Motor neuron (in vitro differentiated cells): Measurements from ENCODE around the gene USP21. TPM values are rescaled to one million over a fixed set of nuclear protein-coding genes. Genes with fewer than 3 reads are reported as not detected.

Source experiments
- ATAC-seq, 8 experiments: fragments of 200-7000 bp; cut with Tn5 transposase; replicated peaks in 6 of 8; 2 replicates each; pipeline ENCODE4 v1.8.0; 2021; ENCODE audit warnings: mild to moderate bottlenecking in 8 of 8, moderate library complexity in 8 of 8
- H3K27ac ChIP-seq, 2 donors: fragments of 250-450 bp; sonication (Bioruptor Pico); 2 replicates each; pipeline ENCODE4 v1.9.0; 2021; ENCODE audit warnings: antibody characterized with exemption in 2 of 2, mild to moderate bottlenecking in 2 of 2, moderate library complexity in 1 of 2
- H3K4me1 ChIP-seq, 2 donors: fragments of 250-450 bp; sonication (Bioruptor Pico); replicated peaks in 1 of 2; 2 replicates each; pipeline ENCODE4 v1.6.1; 2021; ENCODE audit warnings: antibody characterized with exemption in 2 of 2, mild to moderate bottlenecking in 2 of 2, moderate library complexity in 1 of 2
- H3K4me3 ChIP-seq, 5 donors: fragments of 250-450 bp; sonication (Bioruptor Pico); 2 replicates each; pipeline ENCODE4 v1.9.0; 2021; ENCODE audit warnings: antibody characterized with exemption in 5 of 5, mild to moderate bottlenecking in 5 of 5, moderate library complexity in 4 of 5
- WGBS, 10 experiments: fragments of 450-650 bp; shearing (Covaris generic); methylation state at CpG; one replicate each; pipeline ENCODE4 v1.0.0; 2022; 5-methylcytosine and 5-hydroxymethylcytosine counted together
- in situ Hi-C, 9 experiments: fragments of 400-800 bp; cut with MboI; loops; one replicate each; pipeline ENCODE4 v1.15.0; 2021; ENCODE audit warnings: low sequenced_read_pairs in 9 of 9, low pct_unique_long_range_greater_than_20kb in 2 of 9; ENCODE audit not compliant: unreplicated experiment in 9 of 9
- total RNA-seq, 8 experiments: library from RNA; unstranded; fragments of 300-600 nt; gene quantifications; 2 replicates each; pipeline versions ENCODE4 v1.2.3 to v1.2.4, GENCODE V29; 2022

The USP21 gene
- total RNA-seq, 8 experiments from 2014 or later = 11.2 to 30.4 (median 22.8) TPM

DNA sequence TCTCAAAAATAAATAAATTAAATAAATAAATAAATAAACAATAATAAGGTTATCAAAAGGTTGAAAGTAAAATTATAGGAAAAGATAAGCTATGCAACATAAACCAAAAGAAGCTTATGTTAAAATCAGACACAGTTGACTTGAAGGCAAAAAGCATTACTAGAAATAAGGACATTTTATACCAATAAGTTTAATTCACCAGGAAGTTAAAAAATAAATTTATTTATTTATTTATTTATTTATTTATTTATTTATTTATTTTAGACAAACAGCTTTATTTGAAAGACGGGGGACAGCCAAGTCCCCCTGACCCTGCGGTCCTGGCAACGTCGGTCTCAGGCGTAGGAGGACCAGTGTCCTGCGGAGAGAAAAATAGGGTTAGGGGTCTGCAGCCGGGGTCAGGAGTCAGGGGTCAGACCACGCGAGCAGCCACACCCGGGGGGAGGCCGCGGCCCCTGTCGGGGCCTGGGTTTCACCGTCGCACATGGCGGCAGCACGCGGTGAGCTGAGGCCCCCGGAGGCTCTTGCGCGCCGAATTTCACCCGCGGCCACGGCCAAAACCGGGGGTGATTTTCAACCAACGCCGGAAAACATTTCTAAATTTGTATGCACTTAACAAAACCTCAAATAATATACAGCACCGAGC, 18.4 kb upstream of the USP21 start:
- H3K4me3 ChIP-seq = no peak overlapping the region
- no peak for ATAC-seq
- H3K4me1 ChIP-seq = no peaks in the 10 kb centered on the region
- in situ Hi-C loops = loop anchor here in 1 of 9 experiments (25.0 kb wide), 1 partner anchor 104 kb away; the partner anchor contains the start of genes TSTD1 and USF1
- WGBS, 10 experiments = 89 to 100% (median 99%) methylated on average over 1 to 29 of the region's 29 CpGs; no CpG with 5 or more reads in 2 of the 10 experiments
- no peak overlapping the region for H3K27ac ChIP-seq

DNA sequence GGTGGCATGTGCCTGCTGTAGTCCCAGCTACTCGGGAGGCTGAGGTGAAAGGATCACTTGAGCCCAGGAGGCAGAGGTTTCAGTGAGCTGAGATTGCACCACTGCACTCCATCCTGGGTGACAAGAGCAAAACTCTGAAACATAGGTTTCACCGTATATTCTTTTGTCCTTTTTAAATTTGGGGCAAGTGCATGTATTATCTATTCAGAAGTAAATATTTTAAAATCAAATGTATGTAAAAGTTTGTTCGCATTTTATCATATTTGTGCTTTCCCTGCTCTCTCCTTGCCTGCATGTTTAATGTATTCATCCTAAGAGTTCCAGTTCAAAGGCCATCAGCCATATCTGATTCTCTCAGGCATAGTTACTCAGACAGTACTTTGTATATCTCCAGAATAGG, 13.5 kb upstream of the USP21 start:
- H3K4me1 ChIP-seq = no peaks in the 10 kb centered on the region
- in situ Hi-C loops = loop anchor here in 1 of 9 experiments (25.0 kb wide), 1 partner anchor 109 kb away; the partner anchor contains the start of genes TSTD1 and USF1
- H3K4me3 ChIP-seq = no peak overlapping the region
- no peak for ATAC-seq
- no peak overlapping the region for H3K27ac ChIP-seq
- WGBS, 10 experiments = 50 to 94% (median 82%) methylated on average over 1 to 3 of the region's 3 CpGs

DNA sequence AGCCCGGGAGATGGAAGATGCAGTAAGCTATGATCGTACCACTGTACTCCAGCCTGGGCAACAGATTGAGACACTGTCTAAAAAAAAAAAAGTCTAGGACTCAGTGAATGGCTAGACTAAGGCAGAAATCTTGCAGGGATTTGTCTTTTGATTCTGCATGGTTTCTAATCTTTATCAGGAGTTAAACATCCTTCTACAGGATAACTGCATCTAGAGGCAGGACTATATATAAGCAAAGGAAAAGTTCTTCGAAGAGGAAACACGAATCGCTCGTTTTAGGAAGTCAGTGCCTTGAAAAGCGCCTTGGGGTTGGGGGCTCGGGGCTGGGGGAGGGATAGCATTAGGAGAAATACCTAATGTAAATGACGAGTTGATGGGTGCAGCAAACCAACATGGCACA, 6.1 kb upstream of the USP21 start:
- peaks cover 5 to 11% of the 10 kb centered on the region in 2 donors for H3K4me1 ChIP-seq
- ATAC-seq = no peak
- WGBS, 10 experiments = 3 to 100% (median 56%) methylated on average over 1 to 8 of the region's 9 CpGs; no CpG with 5 or more reads in 2 of the 10 experiments
- peak overlapping the region; percentile 47 to 87 (median 79) for H3K4me3 ChIP-seq
- H3K27ac ChIP-seq = peak overlapping the region; percentile 98
- in situ Hi-C loops = loop anchor here in 1 of 9 experiments (25.0 kb wide), 1 partner anchor 741 kb away; the partner anchor contains the start of gene VANGL2

DNA sequence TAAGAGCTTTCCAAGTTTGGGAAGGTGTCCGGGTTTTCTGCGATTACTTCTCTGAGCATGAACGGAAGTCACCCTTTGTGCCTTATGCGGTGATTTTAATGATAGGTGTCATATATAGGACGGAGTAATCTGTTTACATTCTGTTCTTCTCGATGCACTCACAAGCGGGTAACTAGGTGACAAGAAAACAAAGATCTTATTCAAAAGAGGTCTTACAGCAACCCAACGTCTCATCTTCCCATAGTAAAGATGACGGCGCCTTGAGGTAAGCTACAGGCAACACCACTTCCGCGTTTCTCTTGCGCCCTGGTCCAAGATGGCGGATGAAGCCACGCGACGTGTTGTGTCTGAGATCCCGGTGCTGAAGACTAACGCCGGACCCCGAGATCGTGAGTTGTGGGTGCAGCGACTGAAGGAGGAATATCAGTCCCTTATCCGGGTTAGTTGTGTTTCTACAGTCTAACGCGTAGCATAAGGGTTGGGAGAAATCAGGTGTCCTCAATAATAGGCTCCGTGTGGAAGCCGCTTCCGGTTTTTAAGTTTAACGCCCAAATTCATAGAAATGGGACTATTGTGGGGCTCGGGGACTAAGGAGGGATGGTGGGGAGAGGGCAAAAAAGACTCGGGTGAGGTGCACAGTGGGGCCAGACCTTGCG, 5.5 kb upstream of the USP21 start, which contains the start of gene UFC1:
Gene UFC1 (plus strand): TSS at position 297 of the 656 bp plus-strand sequence. CDS start 20 bp downstream, at position 317.
- peak; percentile 94 to 97 (median 96) for ATAC-seq
- in situ Hi-C loops = loop anchor here in 1 of 9 experiments (25.0 kb wide), 1 partner anchor 742 kb away; the partner anchor contains the start of gene VANGL2

DNA sequence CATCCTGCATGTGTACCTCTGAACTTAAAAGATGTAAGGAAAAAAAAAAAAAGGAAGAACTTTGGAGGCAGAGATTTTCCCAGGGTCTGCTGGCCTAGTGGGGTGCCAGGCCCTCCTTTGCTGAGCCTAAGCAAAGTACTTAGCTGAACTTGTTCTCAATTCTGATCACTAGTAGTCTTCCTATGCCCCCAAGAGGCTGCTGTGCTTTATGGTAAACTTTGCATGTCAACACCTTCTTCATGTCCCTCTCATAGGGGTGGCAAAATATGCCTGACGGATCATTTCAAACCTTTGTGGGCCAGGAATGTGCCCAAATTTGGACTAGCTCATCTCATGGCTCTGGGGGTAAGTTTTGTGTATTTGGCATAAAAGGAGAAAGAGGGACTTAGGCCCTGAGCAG, 1.4 kb upstream of the USP21 start:
- 94 to 100% (median 100%) methylated on average over 1 of the region's 1 CpG; no CpG with 5 or more reads in 5 of the 10 experiments for WGBS, 10 experiments
- no peak overlapping the region for H3K27ac ChIP-seq
- in situ Hi-C loops = loop anchor here in 1 of 9 experiments (25.0 kb wide), 1 partner anchor 746 kb away; the partner anchor contains the start of gene VANGL2
- peaks cover 17 to 20% of the 10 kb centered on the region in 2 donors for H3K4me1 ChIP-seq
- no peak overlapping the region for H3K4me3 ChIP-seq
- ATAC-seq = no peak

More for the DNA sequence above, 5.5 kb upstream of the USP21 start, which contains the start of gene UFC1:
- peak within 1 kb of the TSS; percentile 47 to 87 (median 79) for H3K4me3 ChIP-seq
- WGBS, 10 experiments = 0 to 4% (median 1%) methylated on average over 1 to 29 of the region's 33 CpGs
- peak within 1 kb of the TSS; percentile 98 for H3K27ac ChIP-seq
- H3K4me1 ChIP-seq = peaks cover 9 to 15% of the 10 kb centered on the region in 2 donors

DNA sequence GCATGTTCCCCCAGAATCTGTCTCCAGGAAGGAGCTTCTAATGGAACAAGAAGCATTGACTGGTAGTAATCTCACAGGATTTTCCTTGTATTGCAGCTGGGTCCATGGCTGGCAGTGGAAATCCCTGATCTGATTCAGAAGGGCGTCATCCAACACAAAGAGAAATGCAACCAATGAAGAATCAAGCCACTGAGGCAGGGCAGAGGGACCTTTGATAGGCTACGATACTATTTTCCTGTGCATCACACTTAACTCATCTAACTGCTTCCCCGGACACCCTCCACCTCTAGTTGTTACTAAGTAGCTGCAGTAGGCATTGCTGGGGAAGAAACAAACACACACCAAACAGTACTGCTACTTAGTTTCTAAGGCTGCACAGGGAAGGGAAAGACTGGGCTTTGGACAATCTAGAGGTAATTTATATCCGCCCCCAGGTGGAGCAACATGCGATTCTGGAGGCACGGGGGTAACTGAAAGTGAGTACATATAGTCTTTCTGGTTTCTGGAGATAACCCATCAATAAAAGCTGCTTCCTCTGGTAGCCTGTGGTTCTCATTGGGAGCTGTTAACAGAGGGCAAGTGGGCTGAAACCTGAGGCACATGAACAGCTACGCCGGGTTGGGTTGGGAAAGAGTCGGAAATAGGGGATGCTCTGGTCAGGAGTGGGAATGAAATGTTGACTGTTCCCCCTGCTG, 837 bp upstream of the USP21 start:
- peak overlapping the region; percentile 81 to 99 (median 95) for H3K4me3 ChIP-seq
- ATAC-seq = no peak
- 40 to 100% (median 80%) methylated on average over 1 to 7 of the region's 9 CpGs; no CpG with 5 or more reads in 2 of the 10 experiments for WGBS, 10 experiments
- H3K27ac ChIP-seq = peak overlapping the region; percentile 96 to 97
- H3K4me1 ChIP-seq = peaks cover 17 to 18% of the 10 kb centered on the region in 2 donors
- in situ Hi-C loops = loop anchor here in 1 of 9 experiments (25.0 kb wide), 1 partner anchor 746 kb away; the partner anchor contains the start of gene VANGL2

DNA sequence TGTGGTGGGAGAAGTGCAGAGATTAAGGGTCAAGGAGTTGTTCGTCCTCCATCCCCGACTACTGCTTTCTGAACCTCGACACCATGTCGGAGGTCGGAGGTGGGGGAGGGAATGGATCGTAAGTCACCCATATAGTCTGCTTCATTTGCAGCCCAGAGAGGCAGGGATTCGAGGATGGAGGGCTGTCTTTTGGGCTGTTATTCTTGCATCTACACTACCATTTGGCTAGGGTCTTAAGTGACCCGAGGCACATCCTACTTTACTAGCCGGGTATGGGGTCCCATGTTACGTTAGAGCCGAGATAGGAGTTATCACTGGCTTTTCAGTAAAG, 578 bp downstream of the USP21 start:
- in situ Hi-C loops = loop anchor here in 1 of 9 experiments (25.0 kb wide), 1 partner anchor 748 kb away; the partner anchor contains the start of gene VANGL2
- ATAC-seq = no peak
- Histone ChIP-seq H3K4me1 (peaks cover 12% of the 10 kb centered on the region in 2 donors), H3K4me3 (peak overlapping the region; percentile 81 to 99 (median 95)), H3K27ac (peak overlapping the region; percentile 96 to 97)
- 27% methylated on average over 3 of the region's 11 CpGs; no CpG with 5 or more reads in 9 of the 10 experiments for WGBS, 10 experiments

DNA sequence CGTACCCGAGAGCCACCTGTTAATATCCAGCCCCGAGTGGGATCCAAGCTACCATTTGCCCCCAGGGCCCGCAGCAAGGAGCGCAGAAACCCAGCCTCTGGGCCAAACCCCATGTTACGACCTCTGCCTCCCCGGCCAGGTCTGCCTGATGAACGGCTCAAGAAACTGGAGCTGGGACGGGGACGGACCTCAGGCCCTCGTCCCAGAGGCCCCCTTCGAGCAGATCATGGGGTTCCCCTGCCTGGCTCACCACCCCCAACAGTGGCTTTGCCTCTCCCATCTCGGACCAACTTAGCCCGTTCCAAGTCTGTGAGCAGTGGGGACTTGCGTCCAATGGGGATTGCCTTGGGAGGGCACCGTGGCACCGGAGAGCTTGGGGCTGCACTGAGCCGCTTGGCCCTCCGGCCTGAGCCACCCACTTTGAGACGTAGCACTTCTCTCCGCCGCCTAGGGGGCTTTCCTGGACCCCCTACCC, 1.4 kb downstream of the USP21 start:
- no peak for ATAC-seq
- peaks cover 10 to 15% of the 10 kb centered on the region in 2 donors for H3K4me1 ChIP-seq
- whole genome bisulfite sequencing, 10 experiments = 75 to 100% (median 94%) methylated on average over 2 to 17 of the region's 22 CpGs; no CpG with 5 or more reads in 2 of the 10 experiments
- in situ Hi-C loops = loop anchor here in 1 of 9 experiments (25.0 kb wide), 1 partner anchor 748 kb away; the partner anchor contains the start of gene VANGL2
- H3K27ac ChIP-seq = no peak overlapping the region
- H3K4me3 ChIP-seq = peak overlapping the region in 1 of 5 donors; percentile 81

DNA sequence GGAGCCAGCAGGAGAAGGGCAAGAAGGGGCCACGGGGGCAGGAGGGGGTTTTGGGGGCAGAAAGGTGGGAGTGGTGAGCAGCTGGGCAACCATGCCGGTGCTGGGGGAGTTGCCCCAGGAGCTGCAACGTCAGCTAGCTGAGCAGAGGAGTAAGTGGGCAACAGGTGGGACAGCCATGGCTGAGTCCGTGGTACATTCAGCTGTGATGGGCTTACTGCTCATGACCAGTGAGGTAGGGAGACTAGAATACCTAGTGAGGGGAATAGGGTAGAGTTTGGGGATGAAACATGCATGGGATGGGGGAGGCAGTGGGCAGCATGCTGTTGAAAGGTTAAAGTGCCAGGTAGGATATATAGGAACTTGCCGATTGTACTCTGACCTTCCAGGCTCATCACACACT, 2.4 kb downstream of the USP21 start:
- in situ Hi-C loops = loop anchor here in 1 of 9 experiments (25.0 kb wide), 1 partner anchor 749 kb away; the partner anchor contains the start of gene VANGL2
- ATAC-seq = no peak

DNA sequence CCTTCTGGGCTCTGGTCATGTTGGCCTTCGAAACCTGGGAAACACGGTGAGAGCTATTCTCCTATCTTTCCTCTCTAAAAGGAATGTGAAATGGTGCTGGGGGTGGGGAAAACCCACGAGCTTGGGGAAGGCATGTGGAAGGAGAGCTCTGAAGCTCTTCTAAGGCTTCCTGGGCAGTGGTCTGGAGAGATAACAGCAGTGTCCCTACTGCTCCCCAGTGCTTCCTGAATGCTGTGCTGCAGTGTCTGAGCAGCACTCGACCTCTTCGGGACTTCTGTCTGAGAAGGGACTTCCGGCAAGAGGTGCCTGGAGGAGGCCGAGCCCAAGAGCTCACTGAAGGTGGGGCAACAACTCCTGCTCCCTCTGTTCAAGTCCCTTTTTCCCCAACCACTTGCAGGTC, 2.8 kb downstream of the USP21 start:
- WGBS, 10 experiments = 82 to 92% (median 87%) methylated on average over 3 to 5 of the region's 7 CpGs; no CpG with 5 or more reads in 4 of the 10 experiments
- no peak for ATAC-seq
- Histone ChIP-seq H3K4me1 (peaks cover 11 to 15% of the 10 kb centered on the region in 2 donors), H3K4me3 (no peak overlapping the region), H3K27ac (no peak overlapping the region)
- in situ Hi-C loops = loop anchor here in 1 of 9 experiments (25.0 kb wide), 1 partner anchor 750 kb away; the partner anchor contains the start of gene VANGL2

More for the DNA sequence above, 2.4 kb downstream of the USP21 start:
- peaks cover 10 to 15% of the 10 kb centered on the region in 2 donors for H3K4me1 ChIP-seq
- 70 to 100% (median 93%) methylated on average over 1 to 3 of the region's 5 CpGs; no CpG with 5 or more reads in 7 of the 10 experiments for WGBS, 10 experiments
- H3K4me3 ChIP-seq = no peak overlapping the region
- H3K27ac ChIP-seq = no peak overlapping the region

DNA sequence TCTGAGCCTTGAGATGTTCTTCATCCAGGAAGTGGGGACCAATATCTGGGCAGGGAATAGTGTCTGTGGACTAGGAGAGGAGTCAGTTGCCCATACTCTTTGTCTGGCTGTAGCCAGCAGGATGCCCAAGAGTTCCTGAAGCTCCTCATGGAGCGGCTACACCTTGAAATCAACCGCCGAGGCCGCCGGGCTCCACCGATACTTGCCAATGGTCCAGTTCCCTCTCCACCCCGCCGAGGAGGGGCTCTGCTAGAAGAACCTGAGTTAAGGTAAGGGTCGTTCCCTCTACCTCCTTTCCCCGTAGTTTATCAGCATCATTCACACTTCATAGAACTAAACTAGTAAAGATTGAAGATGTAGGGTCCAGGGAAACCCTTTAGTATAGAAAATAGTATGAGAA, 3.5 kb downstream of the USP21 start:
- Histone ChIP-seq H3K4me1 (peaks cover 17 to 22% of the 10 kb centered on the region in 2 donors), H3K27ac (no peak overlapping the region), H3K4me3 (no peak overlapping the region)
- 73 to 100% (median 92%) methylated on average over 1 to 10 of the region's 10 CpGs; no CpG with 5 or more reads in 3 of the 10 experiments for WGBS, 10 experiments
- in situ Hi-C loops = loop anchor here in 1 of 9 experiments (25.0 kb wide), 1 partner anchor 751 kb away; the partner anchor contains the start of gene VANGL2
- ATAC-seq = no peak

DNA sequence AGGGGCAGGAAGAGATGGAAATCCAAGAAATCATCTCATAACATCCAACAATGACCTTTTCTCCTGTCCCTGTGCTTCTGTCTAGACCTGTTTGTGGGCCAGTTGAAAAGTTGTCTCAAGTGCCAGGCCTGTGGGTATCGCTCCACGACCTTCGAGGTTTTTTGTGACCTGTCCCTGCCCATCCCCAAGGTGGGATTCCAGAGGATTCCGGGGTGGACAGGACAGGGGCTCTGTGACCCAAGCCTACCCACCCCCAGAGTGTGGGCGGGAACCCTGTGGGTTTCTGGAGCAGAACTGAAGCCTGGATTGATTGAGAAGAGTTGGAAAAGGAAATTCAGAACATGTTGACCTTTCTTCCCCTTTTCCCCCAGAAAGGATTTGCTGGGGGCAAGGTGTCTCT, 4.5 kb downstream of the USP21 start:
- Histone ChIP-seq H3K4me1 (peaks cover 13 to 22% of the 10 kb centered on the region in 2 donors), H3K4me3 (no peak overlapping the region), H3K27ac (no peak overlapping the region)
- ATAC-seq = no peak
- in situ Hi-C loops = loop anchor here in 1 of 9 experiments (25.0 kb wide), 1 partner anchor 751 kb away; the partner anchor contains the start of gene VANGL2
- 77 to 100% (median 94%) methylated on average over 1 to 5 of the region's 5 CpGs; no CpG with 5 or more reads in 2 of the 10 experiments for WGBS, 10 experiments
